HepG2 (cell line): ENCODE results near the gene SWSAP1. TPM values are rescaled to one million over a fixed set of nuclear protein-coding genes. Genes with fewer than 3 reads are reported as not detected.
A peak's percentile ranks its signal among the peaks of the same experiment; 100 is the strongest.

Source experiments
- ATAC-seq: fragments of 200-7000 bp; cut with Tn5 transposase; 3 replicates; pipeline ENCODE4 v1.9.1; 2020; ENCODE audit warnings: mild to moderate bottlenecking, moderate library complexity
- BruUV-seq: library from RNA; stranded (reverse); fragments of 400-500 nt; replicated peaks from 2 replicates; lab custom pipeline; 2021; lab: Mats Ljungman, UMichigan
- CTCF ChIA-PET: fragments of 300-600 bp; formaldehyde crosslinking; extraction: SDS; loops from one replicate; lab custom pipeline; 2021; ENCODE audit warnings: low total read pairs, inconsistent platforms, low intra/inter-chr PET ratio; lab: Yijun Ruan, JAX
- POLR2A ChIA-PET: fragments of 350-600 bp; sonication (Branson Sonifier 250); formaldehyde crosslinking; loops from one replicate; lab custom pipeline; 2020; ENCODE audit warnings: antibody characterized with exemption, inconsistent platforms; lab: Yijun Ruan, JAX
- DNase-seq: peaks from one replicate; pipeline ENCODE4 v3.0.0-alpha.2; 2015; ENCODE audit warnings: low spot score
- FAIRE-seq: peaks from 3 replicates; lab custom pipeline; 2011; peaks lifted over from hg19 to GRCh38; lab: Jason Lieb, UNC
- H2AFZ ChIP-seq: one replicate; pipeline ENCODE4 v1.6.1; 2011; ENCODE audit warnings: low read length, inconsistent platforms
- H3K27ac ChIP-seq: fragments of 300-600 bp; 3 replicates; pipeline ENCODE4 v1.8.0; 2011; ENCODE audit warnings: mixed run types, mild to moderate bottlenecking, mixed read lengths, low read length, inconsistent platforms; ENCODE audit not compliant: insufficient read depth; ENCODE audit errors: extremely low read length
- H3K27me3 ChIP-seq, 2 experiments: fragments of 200-600 bp in 1 of 2; 2 replicates in 1 of 2; 3 replicates in 1 of 2; pipeline versions ENCODE4 v1.6.0 to v1.8.0; 2011; ENCODE audit warnings: low read length in 2 of 2, mild to moderate bottlenecking in 2 of 2, moderate library complexity in 2 of 2, inconsistent platforms in 1 of 2; ENCODE audit not compliant: insufficient read depth in 2 of 2, control insufficient read depth in 1 of 2
- H3K36me3 ChIP-seq, 2 experiments: fragments of 200-600 bp in 1 of 2; replicated peaks in 1 of 2; 2 replicates in 1 of 2; 3 replicates in 1 of 2; pipeline versions ENCODE4 v1.5.1 to v1.8.0; 2011; ENCODE audit warnings: low read length in 2 of 2, inconsistent platforms in 1 of 2; ENCODE audit not compliant: insufficient read depth in 2 of 2, control insufficient read depth in 1 of 2
- H3K4me1 ChIP-seq: 2 replicates; pipeline ENCODE4 v1.5.1; 2012; ENCODE audit warnings: low read length, inconsistent platforms; ENCODE audit not compliant: insufficient read depth
- H3K4me2 ChIP-seq: 2 replicates; pipeline ENCODE4 v1.6.0; 2011; ENCODE audit warnings: low read depth, low read length, inconsistent platforms
- H3K4me3 ChIP-seq, 3 experiments: fragments of 200-600 bp in 1 of 3; sonication (generic), shearing (Covaris generic) in 1 of 3; replicated peaks in 1 of 3; 2 replicates each; pipeline ENCODE4 v1.5.1; 2011 to 2016; ENCODE audit warnings: low read length in 3 of 3, inconsistent platforms in 2 of 3, low read depth in 2 of 3, mild to moderate bottlenecking in 2 of 3, control low read depth in 1 of 3, mixed read lengths in 1 of 3; ENCODE audit not compliant: insufficient read depth in 1 of 3
- H3K79me2 ChIP-seq: one replicate; pipeline ENCODE4 v1.6.1; 2011; ENCODE audit warnings: low read length, inconsistent platforms; ENCODE audit not compliant: insufficient read depth
- H3K9ac ChIP-seq: 2 replicates; pipeline ENCODE4 v1.6.0; 2011; ENCODE audit warnings: mild to moderate bottlenecking, low read depth, low read length, inconsistent platforms; ENCODE audit not compliant: insufficient read depth
- H3K9me3 ChIP-seq: 2 replicates; pipeline ENCODE4 v1.5.1; 2012; ENCODE audit warnings: mild to moderate bottlenecking, low read length
- H4K20me1 ChIP-seq: 2 replicates; pipeline ENCODE4 v1.6.0; 2011; ENCODE audit warnings: inconsistent platforms, mild to moderate bottlenecking, low read length, moderate library complexity; ENCODE audit not compliant: insufficient read depth
- AHR ChIP-seq: IDR thresholded peaks from 2 replicates; pipeline ENCODE4 v1.6.1; 2018; ENCODE audit warnings: missing genetic modification reagents, missing compliant biosample characterization
- FOSL2 ChIP-seq: sonication (generic); formaldehyde crosslinking; IDR thresholded peaks from 2 replicates; pipeline ENCODE4 v1.4.0; 2020; ENCODE audit warnings: missing genetic modification reagents
- FOXO4 ChIP-seq: sonication (generic); formaldehyde crosslinking; conservative IDR thresholded peaks from 2 replicates; pipeline ENCODE4 v1.8.1; 2023; ENCODE audit warnings: missing genetic modification reagents
- HNF1B ChIP-seq: sonication (generic); formaldehyde crosslinking; IDR thresholded peaks from 2 replicates; pipeline ENCODE4 v1.5.1; 2020; ENCODE audit warnings: mild to moderate bottlenecking, moderate library complexity, missing genetic modification reagents
- KDM5B ChIP-seq: sonication (generic); formaldehyde crosslinking; IDR thresholded peaks from 2 replicates; pipeline ENCODE4 v1.4.0; 2020; ENCODE audit warnings: missing genetic modification reagents, mild to moderate bottlenecking, borderline replicate concordance
- LCORL ChIP-seq, 2 experiments: fragments of 450-650 bp in 1 of 2; sonication (generic) in 1 of 2; formaldehyde crosslinking in 1 of 2; IDR thresholded peaks; 2 replicates each; pipeline versions ENCODE4 v1.5.0 to v1.6.1; 2017 to 2020; ENCODE audit warnings: antibody characterized with exemption in 1 of 2, missing genetic modification reagents in 1 of 2
- MXD1 ChIP-seq: sonication (generic); formaldehyde crosslinking; IDR thresholded peaks from 2 replicates; pipeline ENCODE4 v1.4.0; 2020; ENCODE audit warnings: mild to moderate bottlenecking, missing genetic modification reagents
- NCOA2 ChIP-seq: sonication (generic); formaldehyde crosslinking; IDR thresholded peaks from 2 replicates; pipeline ENCODE4 v1.8.0; 2022; ENCODE audit warnings: inconsistent platforms
- POLR2AphosphoS2 ChIP-seq: IDR thresholded peaks from 2 replicates; pipeline ENCODE4 v1.6.1; 2011; ENCODE audit warnings: low read depth, low read length, improper control_type of control experiment
- SRSF4 ChIP-seq: fragments of 200-400 bp; formaldehyde crosslinking; IDR thresholded peaks from one replicate; pipeline ENCODE4 v1.6.1; 2018; ENCODE audit warnings: mild to moderate bottlenecking, low read depth, low read length, moderate library complexity; ENCODE audit not compliant: poor library complexity, severe bottlenecking
- TBX2 ChIP-seq: sonication (generic); formaldehyde crosslinking; IDR thresholded peaks from 2 replicates; pipeline ENCODE4 v1.5.0; 2020; ENCODE audit warnings: missing genetic modification reagents, mild to moderate bottlenecking, borderline replicate concordance
- THAP8 ChIP-seq: sonication (generic); formaldehyde crosslinking; IDR thresholded peaks from 2 replicates; pipeline ENCODE4 v1.5.1; 2020; ENCODE audit warnings: missing genetic modification reagents, mild to moderate bottlenecking, borderline replicate concordance
- ZBTB2 ChIP-seq: sonication (generic); formaldehyde crosslinking; IDR thresholded peaks from 2 replicates; pipeline ENCODE4 v1.8.0; 2022; ENCODE audit warnings: low read depth, missing genetic modification reagents
- ZBTB25 ChIP-seq: IDR thresholded peaks from 2 replicates; pipeline ENCODE4 v1.6.1; 2018; ENCODE audit warnings: missing genetic modification reagents
- ZBTB7B ChIP-seq: sonication (generic); formaldehyde crosslinking; IDR thresholded peaks from 2 replicates; pipeline ENCODE4 v1.4.0; 2020; ENCODE audit warnings: missing genetic modification reagents
- ZNF160 ChIP-seq: sonication (generic); formaldehyde crosslinking; IDR thresholded peaks from 2 replicates; pipeline ENCODE4 v1.8.0; 2022; ENCODE audit warnings: mild to moderate bottlenecking, inconsistent platforms, missing genetic modification reagents
- ZNF672 ChIP-seq: sonication (generic); formaldehyde crosslinking; IDR thresholded peaks from 2 replicates; pipeline ENCODE4 v1.8.1; 2022; ENCODE audit warnings: missing genetic modification reagents
- WGBS: methylation state at CpG from one replicate; pipeline ENCODE4 v1.1.6; 2017; ENCODE audit warnings: low lambda C conversion rate; 5-methylcytosine and 5-hydroxymethylcytosine counted together
- in situ Hi-C: cut with HindIII; loops from 2 replicates; pipeline ENCODE4 v1.10.0; 2017; ENCODE audit warnings: low pct_unique_long_range_greater_than_20kb; ENCODE audit not compliant: extremely low pct_ligation_motif_present
- intact Hi-C: fragments of 100-400 bp; cut with micrococcal nuclease; formaldehyde crosslinking; loops from one replicate; pipeline ENCODE4 v1.10.0; 2022; ENCODE audit not compliant: unreplicated experiment
- polyA plus RNA-seq, 8 experiments: library from polyadenylated mRNA; depleted of rRNA in 3 of 8; stranded (reverse) in 7 of 8; unstranded in 1 of 8; fragments of >200 nt; fragmentation: Illumina TruSeq in 4 of 8; extraction: Trizol in 4 of 8; gene quantifications; 2 replicates each; pipeline versions ENCODE4 v1.2.1 to v1.2.3, GENCODE V29; 2011 to 2016; ENCODE audit warnings: low read depth in 4 of 8, missing spikeins in 1 of 8, mixed read lengths in 1 of 8; ENCODE audit not compliant: insufficient read depth in 1 of 8
- total RNA-seq, 5 experiments: library from RNA; depleted of rRNA; stranded (reverse); fragments of >200 nt; fragmentation: Illumina TruSeq; extraction: Trizol; gene quantifications; 2 replicates each; pipeline ENCODE4 v1.2.3, GENCODE V29; 2016; ENCODE audit warnings: low read depth in 1 of 5

Gene SWSAP1
- total and polyA plus RNA-seq, 2 of the 13 experiments (the other 11 are each of a cell fraction or from before 2014, with no cell fraction given) = 2.7 to 3.3 TPM

GRCh38 chr19:11383706-11384048 lies 9.2 kb downstream of the SWSAP1 start:
- CTCF ChIA-PET = interaction anchor here (1.0 kb wide), 1 partner anchor 62 kb away, joined by 5 read pairs; no protein-coding TSS in a partner anchor
- no peak for DNase-seq
- no peaks in the 10 kb centered on the region for H3K27me3 ChIP-seq
- no peaks in the 10 kb centered on the region for H3K9me3 ChIP-seq
- H3K4me1 ChIP-seq = peaks cover 45% of the 10 kb centered on the region
- no peaks in the 10 kb centered on the region for H4K20me1 ChIP-seq
- peak overlapping the region; percentile 46 for H3K27ac ChIP-seq
- POLR2A ChIA-PET = interaction anchor here (1.0 to 2.6 kb wide), 8 partner anchors 9 to 214 kb away, joined by 3 to 51 read pairs (median 5); partner anchors contain the start of genes CCDC159, ODAD3, PRKCSH and RGL3
- H3K4me3 ChIP-seq = peak overlapping the region; percentile 51 to 77 (median 65)
- H3K36me3 ChIP-seq = no peaks in the 10 kb centered on the region
- WGBS = 0% methylated on average over 3 of the region's 9 CpGs
- no peaks in the 10 kb centered on the region for H3K79me2 ChIP-seq
- ATAC-seq = no peak
- intact Hi-C loops (loop anchor here (5.0 kb wide), 1 partner anchor 39 kb away; no protein-coding TSS in a partner anchor), in situ Hi-C loops (loop anchor here (5.0 kb wide), 2 partner anchors 39 to 99 kb away; partner anchors contain the start of gene ELAVL3)
- no peak for FAIRE-seq
- no TSS peak for BruUV-seq
- H3K4me2 ChIP-seq = peak overlapping the region; percentile 91
- H3K9ac ChIP-seq = peak overlapping the region; percentile 34; the same call in 1 of the 2 replicates
- H2AFZ ChIP-seq = no peak overlapping the region
- TF ChIP-seq ZBTB25 (CRISPR knock-in tag) (no peak), THAP8 (CRISPR knock-in tag) (no peak), AHR (0 out of 2 replicates have a peak, but pooled peaks have one; percentile 9), TBX2 (CRISPR knock-in tag) (no peak), KDM5B (CRISPR knock-in tag) (peak; percentile 3; the same call in 1 of the 2 replicates), POLR2AphosphoS2 (no peak), FOSL2 (CRISPR knock-in tag) (no peak), ZNF672 (CRISPR knock-in tag) (no peak), LCORL (IDR thresholded peaks at IDR 0.05) (no peak), LCORL (CRISPR knock-in tag; IDR thresholded peaks at IDR 0.05) (no peak), HNF1B (0 out of 2 replicates have a peak, but pooled peaks have one; percentile 10), ZBTB2 (0 out of 2 replicates have a peak, but pooled peaks have one; percentile 1), NCOA2 (CRISPR knock-in tag) (no peak), SRSF4 (no peak), ZNF160 (CRISPR knock-in tag) (0 out of 2 replicates have a peak, but pooled peaks have one; percentile 17), ZBTB7B (0 out of 2 replicates have a peak, but pooled peaks have one; percentile 8), MXD1 (CRISPR knock-in tag) (peak; percentile 26; the same call in 1 of the 2 replicates), FOXO4 (CRISPR knock-in tag) (no peak)
